ENCODE measurements around the gene SNX25. TPM values are rescaled to one million over a fixed set of nuclear protein-coding genes. Genes with fewer than 3 reads are reported as not detected.

SNX25 gene
- total and polyA plus RNA-seq, 10 of the 15 experiments (the other 5 are each of a cell fraction or from before 2014, with no cell fraction given): 11.2 to 117 (median 62.8) TPM

- no peak overlapping the region for H3K9ac ChIP-seq (ENCODE audit: control insufficient read depth, insufficient read depth, low read length)
- H3K9me3 ChIP-seq (replicated peaks; ENCODE audit: control insufficient read depth, insufficient read depth, low read length): no peaks in the 10 kb centered on the region
- H3K4me3 ChIP-seq: no peak overlapping the region
- H3K27me3 ChIP-seq (replicated peaks in 1 of 2; ENCODE audit: control insufficient read depth in 2 of 2, insufficient read depth in 2 of 2, low read length in 1 of 2): no peaks in the 10 kb centered on the region
- no peak for TF ChIP-seq ZSCAN29 (IDR thresholded peaks at IDR 0.05)
- TF ChIP-seq, protein P1, sequence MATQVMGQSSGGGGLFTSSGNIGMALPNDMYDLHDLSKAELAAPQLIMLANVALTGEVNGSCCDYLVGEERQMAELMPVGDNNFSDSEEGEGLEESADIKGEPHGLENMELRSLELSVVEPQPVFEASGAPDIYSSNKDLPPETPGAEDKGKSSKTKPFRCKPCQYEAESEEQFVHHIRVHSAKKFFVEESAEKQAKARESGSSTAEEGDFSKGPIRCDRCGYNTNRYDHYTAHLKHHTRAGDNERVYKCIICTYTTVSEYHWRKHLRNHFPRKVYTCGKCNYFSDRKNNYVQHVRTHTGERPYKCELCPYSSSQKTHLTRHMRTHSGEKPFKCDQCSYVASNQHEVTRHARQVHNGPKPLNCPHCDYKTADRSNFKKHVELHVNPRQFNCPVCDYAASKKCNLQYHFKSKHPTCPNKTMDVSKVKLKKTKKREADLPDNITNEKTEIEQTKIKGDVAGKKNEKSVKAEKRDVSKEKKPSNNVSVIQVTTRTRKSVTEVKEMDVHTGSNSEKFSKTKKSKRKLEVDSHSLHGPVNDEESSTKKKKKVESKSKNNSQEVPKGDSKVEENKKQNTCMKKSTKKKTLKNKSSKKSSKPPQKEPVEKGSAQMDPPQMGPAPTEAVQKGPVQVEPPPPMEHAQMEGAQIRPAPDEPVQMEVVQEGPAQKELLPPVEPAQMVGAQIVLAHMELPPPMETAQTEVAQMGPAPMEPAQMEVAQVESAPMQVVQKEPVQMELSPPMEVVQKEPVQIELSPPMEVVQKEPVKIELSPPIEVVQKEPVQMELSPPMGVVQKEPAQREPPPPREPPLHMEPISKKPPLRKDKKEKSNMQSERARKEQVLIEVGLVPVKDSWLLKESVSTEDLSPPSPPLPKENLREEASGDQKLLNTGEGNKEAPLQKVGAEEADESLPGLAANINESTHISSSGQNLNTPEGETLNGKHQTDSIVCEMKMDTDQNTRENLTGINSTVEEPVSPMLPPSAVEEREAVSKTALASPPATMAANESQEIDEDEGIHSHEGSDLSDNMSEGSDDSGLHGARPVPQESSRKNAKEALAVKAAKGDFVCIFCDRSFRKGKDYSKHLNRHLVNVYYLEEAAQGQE (IDR thresholded peaks at IDR 0.05; ENCODE audit: low read depth, low read length): no peak
- TF ChIP-seq, protein P2, sequence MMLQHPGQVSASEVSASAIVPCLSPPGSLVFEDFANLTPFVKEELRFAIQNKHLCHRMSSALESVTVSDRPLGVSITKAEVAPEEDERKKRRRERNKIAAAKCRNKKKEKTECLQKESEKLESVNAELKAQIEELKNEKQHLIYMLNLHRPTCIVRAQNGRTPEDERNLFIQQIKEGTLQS (IDR thresholded peaks at IDR 0.05; ENCODE audit: borderline replicate concordance, extremely low read depth, low read depth, low read length): no peak
- no peak for TF ChIP-seq SRF (IDR thresholded peaks at IDR 0.05; ENCODE audit: low read depth in 2 of 2, low read length in 2 of 2)
- no peak for TF ChIP-seq PAX5 (IDR thresholded peaks at IDR 0.05; ENCODE audit: borderline replicate concordance, low read depth, low read length)
- TF ChIP-seq IRF3 (IDR thresholded peaks at IDR 0.05): no peak
- H3K4me1 ChIP-seq (ENCODE audit: control insufficient read depth, insufficient read depth, low read length): no peaks in the 10 kb centered on the region
- CTCF ChIA-PET: no interaction called here
- peaks cover 2 to 37% of the 10 kb centered on the region in 2 experiments for H3K36me3 ChIP-seq (ENCODE audit: control insufficient read depth in 2 of 2, insufficient read depth in 2 of 2, low read length in 1 of 2)
- intact Hi-C loops (cut with micrococcal nuclease; ENCODE audit: unreplicated experiment) (no loop called here), in situ Hi-C loops (cut with MboI) (no loop called here)
- POLR2A ChIA-PET: interaction anchor here (0.9 kb wide), 1 partner anchor 64 kb away, joined by 3 read pairs; no protein-coding TSS in a partner anchor
- FAIRE-seq: no peak
- H3K79me2 ChIP-seq (ENCODE audit: control insufficient read depth, insufficient read depth, low read length): peaks cover 12% of the 10 kb centered on the region
- no peak overlapping the region for H3K4me2 ChIP-seq (ENCODE audit: control insufficient read depth, insufficient read depth)
- SMC1A ChIA-PET (ENCODE audit: uncharacterized antibody, unreplicated experiment): no interaction called here
- H4K20me1 ChIP-seq (ENCODE audit: control insufficient read depth, insufficient read depth): no peaks in the 10 kb centered on the region
- no peak for DNase-seq (ENCODE audit: low read depth, low spot score)
- RAD21 ChIA-PET (ENCODE audit: unreplicated experiment): no interaction called here
- H2AFZ ChIP-seq (ENCODE audit: control insufficient read depth, low read depth, low read length): no peak overlapping the region
- no TSS peak for BruUV-seq (replicated peaks)
- no peak overlapping the region for H3K27ac ChIP-seq (ENCODE audit: control insufficient read depth, insufficient read depth)
- ATAC-seq: no peak
These were observed 66.6 kb downstream of the SNX25 start for GRCh38 chr4:185276036-185276435.
